ENCODE measurements around the gene NHEJ1.

GRCh38 chr2:219174146-219174545 is 13.5 kb upstream of the NHEJ1 start:
- TF ChIP-seq EZH2 (IDR thresholded peaks at IDR 0.05; ENCODE audit: low read length, missing control alignments) (no peak), CTCF (conservative IDR thresholded peaks at IDR 0.05 in 1 of 2, IDR thresholded peaks at IDR 0.05 in 1 of 2; ENCODE audit: low read depth in 1 of 2, low read length in 2 of 2) (no peak)

Data from fibroblast of lung (primary cell).